Measurements from ENCODE around the gene SHMT2.
A peak's percentile ranks its signal among the peaks of the same experiment; 100 is the strongest.
"Not testable (repeated sequence)": the region's sequence is repeated elsewhere in the genome, so short reads cannot be mapped to it uniquely, and the experiment has no call there.

Gene SHMT2

GRCh38 chr12:57266681-57267080 is 37.2 kb downstream of the SHMT2 start:
- DNase-seq (ENCODE audit: low read depth), result no peak

- no peak for DNase-seq (ENCODE audit: low read depth)
Measured at GRCh38 chr12:57268264-57268663, 38.8 kb downstream of the SHMT2 start.

GRCh38 chr12:57270966-57271470 is 41.5 kb downstream of the SHMT2 start:
- DNase-seq (ENCODE audit: low read depth), result no peak

- no peak for DNase-seq (ENCODE audit: low read depth)
Measured at GRCh38 chr12:57272337-57273151, 43.0 kb downstream of the SHMT2 start.

GRCh38 chr12:57273516-57273915 is 44.0 kb downstream of the SHMT2 start:
- no peak for DNase-seq (ENCODE audit: low read depth)

- not testable (repeated sequence) for DNase-seq (ENCODE audit: low read depth)
Measured at GRCh38 chr12:57276233-57276632, 46.7 kb downstream of the SHMT2 start.

GRCh38 chr12:57276935-57277563 is 47.5 kb downstream of the SHMT2 start:
- DNase-seq (ENCODE audit: low read depth), result no peak

GRCh38 chr12:57278465-57279381 is 49.2 kb downstream of the SHMT2 start:
- DNase-seq (ENCODE audit: low read depth), result no peak

GRCh38 chr12:57280211-57281062 is 50.9 kb downstream of the SHMT2 start:
- DNase-seq (ENCODE audit: low read depth), result peak; percentile 55

- not testable (repeated sequence) for DNase-seq (ENCODE audit: low read depth)
Measured at GRCh38 chr12:57282073-57282472, 52.6 kb downstream of the SHMT2 start.
